GM12875 (cell line): ENCODE results near the gene MAP4K3.

Source experiments
- H3K4me3 ChIP-seq: one replicate; pipeline ENCODE4 v1.5.1; 2011; ENCODE audit warnings: low read depth, low read length, control low read depth
- CTCF ChIP-seq: IDR thresholded peaks from 2 replicates; pipeline ENCODE4 v1.5.1; 2011; ENCODE audit warnings: low read depth, mild to moderate bottlenecking, control low read depth, inconsistent platforms, low read length, moderate library complexity, borderline replicate concordance; ENCODE audit not compliant: insufficient read depth

The MAP4K3 gene

DNA sequence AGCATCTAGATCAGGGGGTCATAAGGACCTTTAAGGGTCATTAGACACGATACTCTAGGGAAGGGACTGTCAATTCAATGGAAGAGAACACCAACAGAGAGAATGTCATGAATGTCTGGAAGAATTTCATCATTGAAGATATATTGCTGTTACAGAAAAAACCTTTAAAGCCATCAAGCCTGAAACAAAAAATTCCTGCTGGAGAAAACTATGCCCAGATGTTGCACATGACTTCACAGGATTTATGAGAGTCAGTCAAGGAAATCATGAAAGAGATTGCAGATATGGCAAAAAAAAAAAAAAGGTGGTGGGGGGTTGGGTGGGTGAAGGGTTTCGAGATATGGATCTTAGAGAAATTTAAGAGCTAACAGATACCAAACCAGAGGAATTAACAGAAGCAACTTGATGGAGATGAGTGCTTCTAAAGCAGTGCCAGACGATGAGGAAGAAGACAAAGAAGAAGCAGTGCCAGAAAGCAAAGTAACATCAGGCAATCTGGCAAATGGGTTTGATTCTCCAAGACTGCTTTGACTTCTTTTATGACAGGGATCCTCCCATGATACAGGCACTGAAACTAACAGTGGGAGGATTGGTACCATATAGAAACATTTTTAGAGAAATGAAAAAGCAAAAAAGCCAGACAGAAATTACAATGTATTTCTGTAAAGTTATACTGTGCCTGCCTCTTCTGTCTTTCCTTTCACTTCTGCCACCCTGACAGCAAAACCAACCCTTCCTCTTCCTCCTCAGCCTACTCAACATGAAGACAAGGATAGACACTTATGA is 28.5 kb downstream of the MAP4K3 start:
- H3K4me3 ChIP-seq, result no peak overlapping the region
- no peak for TF ChIP-seq CTCF

DNA sequence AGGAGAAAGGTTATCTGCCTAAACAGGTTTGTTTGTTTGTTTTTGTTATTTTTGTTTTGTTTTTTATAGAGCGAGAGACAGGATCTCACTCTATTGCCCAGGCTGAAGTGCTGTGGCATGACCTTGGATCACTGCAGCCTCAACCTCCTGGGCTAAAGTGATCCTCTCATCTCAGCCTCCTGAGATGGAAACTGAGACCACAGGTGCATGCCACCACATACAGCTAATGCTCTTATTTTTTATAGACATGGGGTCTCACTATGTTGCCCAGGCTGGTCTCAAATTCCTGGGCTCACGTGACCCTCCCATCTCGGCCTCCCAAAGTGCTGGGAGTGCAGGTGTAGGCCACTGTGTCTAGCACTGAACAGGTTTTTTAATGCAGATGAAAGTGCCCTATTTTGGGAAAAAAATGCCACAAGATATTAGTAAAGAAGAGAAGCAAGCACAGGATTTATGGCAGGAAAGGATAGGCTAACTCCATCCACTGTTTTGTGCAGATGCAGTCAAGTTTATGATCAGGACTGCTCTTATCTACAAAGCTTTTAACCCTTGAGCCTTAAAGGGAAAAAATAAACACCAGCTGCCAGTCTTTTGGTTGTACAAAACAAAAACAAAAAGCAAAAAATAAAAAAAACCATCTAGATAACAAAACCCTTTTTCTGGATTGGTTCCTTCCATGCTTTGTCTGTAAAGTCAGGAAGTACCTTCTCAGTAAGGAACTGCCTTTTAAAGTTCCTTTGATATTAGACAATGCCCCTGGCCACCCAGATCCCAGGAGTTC is 29.4 kb downstream of the MAP4K3 start:
- TF ChIP-seq CTCF, result no peak
- H3K4me3 ChIP-seq, result no peak overlapping the region

- no peak overlapping the region for H3K4me3 ChIP-seq
- TF ChIP-seq CTCF, result no peak
Measured at GRCh38 chr2:39405364-39405763, 31.7 kb downstream of the MAP4K3 start.

- no peak overlapping the region for H3K4me3 ChIP-seq
- no peak for TF ChIP-seq CTCF
Measured at GRCh38 chr2:39403311-39403710, 33.8 kb downstream of the MAP4K3 start.

DNA sequence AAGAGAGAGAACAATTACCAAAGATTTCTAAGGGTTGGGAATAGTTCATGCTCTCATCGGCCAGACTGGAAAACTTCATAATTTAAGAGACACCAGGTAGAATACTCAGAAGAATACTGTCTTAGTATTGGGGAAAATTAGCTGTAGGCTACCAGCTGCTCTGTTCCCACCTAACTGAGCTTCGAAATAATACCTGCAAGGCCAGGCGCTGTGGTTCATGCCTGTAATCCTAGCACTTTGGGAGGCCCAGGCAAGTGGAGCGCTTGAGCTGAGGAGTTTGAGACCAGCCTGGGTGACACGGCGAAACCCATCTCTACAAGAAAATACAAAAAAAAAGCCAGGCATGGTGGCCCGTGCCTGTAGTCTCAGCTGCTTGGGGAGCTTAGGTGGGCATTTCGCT is 35.8 kb downstream of the MAP4K3 start:
- TF ChIP-seq CTCF, result no peak

DNA sequence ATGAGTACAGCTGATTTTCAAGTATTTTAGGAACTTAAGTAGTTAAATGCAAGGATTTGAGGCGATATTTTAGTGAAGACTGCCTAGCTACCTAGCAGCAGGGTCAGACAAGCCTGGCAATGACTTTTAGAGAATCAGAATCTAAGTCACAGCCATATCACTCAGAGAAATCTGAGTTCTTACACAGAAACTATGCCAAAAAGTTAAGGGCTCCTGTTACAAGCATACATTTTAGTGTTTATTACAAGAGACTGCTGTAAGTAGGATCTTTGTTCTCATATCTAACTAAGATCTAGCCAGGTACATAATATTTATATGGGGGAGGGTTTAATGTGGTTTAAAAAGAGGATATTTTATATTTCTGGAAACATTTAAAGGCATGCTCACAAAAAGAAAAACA is 37.5 kb downstream of the MAP4K3 start:
- TF ChIP-seq CTCF, result no peak
- no peak overlapping the region for H3K4me3 ChIP-seq

More for the DNA sequence above, 35.8 kb downstream of the MAP4K3 start:
- no peak overlapping the region for H3K4me3 ChIP-seq
